Fibroblast of lung (primary cell): Measurements from ENCODE around the gene MACC1. TPM values are rescaled to one million over a fixed set of nuclear protein-coding genes. Genes with fewer than 3 reads are reported as not detected.
"Not testable (repeated sequence)": the region's sequence is repeated elsewhere in the genome, so short reads cannot be mapped to it uniquely, and the experiment has no call there.

ENCODE experiments used
- DNase-seq, 2 donors: peaks; one replicate each; pipeline versions ENCODE4 v3.0.0 to v3.0.0-alpha.2; 2010; ENCODE audit warnings: low read depth in 2 of 2
- H2AFZ ChIP-seq: 2 replicates; pipeline ENCODE4 v1.5.1; 2012; ENCODE audit warnings: low read length, control low read depth, inconsistent platforms
- H3K27ac ChIP-seq: 2 replicates; pipeline ENCODE4 v1.5.1; 2011; ENCODE audit warnings: low read length, control low read depth; ENCODE audit not compliant: insufficient read depth
- H3K27me3 ChIP-seq: 2 replicates; pipeline ENCODE4 v1.5.1; 2011; ENCODE audit warnings: mild to moderate bottlenecking, low read length; ENCODE audit not compliant: control insufficient read depth, insufficient read depth
- H3K36me3 ChIP-seq: 2 replicates; pipeline ENCODE4 v1.5.1; 2011; ENCODE audit warnings: low read length; ENCODE audit not compliant: control insufficient read depth, insufficient read depth
- H3K4me1 ChIP-seq: 2 replicates; pipeline ENCODE4 v1.5.1; 2011; ENCODE audit warnings: low read length; ENCODE audit not compliant: control insufficient read depth, insufficient read depth; ENCODE audit errors: extremely low read depth
- H3K4me2 ChIP-seq: 2 replicates; pipeline ENCODE4 v1.5.1; 2011; ENCODE audit warnings: low read length, control low read depth; ENCODE audit not compliant: insufficient read depth; ENCODE audit errors: extremely low read depth
- H3K4me3 ChIP-seq, 4 experiments: fragments of 200-600 bp in 1 of 4; sonication (generic) in 1 of 4; replicated peaks in 1 of 4; 2 replicates each; pipeline ENCODE4 v1.5.1; 2011 to 2016; ENCODE audit warnings: low read length in 4 of 4, low read depth in 3 of 4, mild to moderate bottlenecking in 3 of 4, control low read depth in 2 of 4, inconsistent platforms in 1 of 4, mixed read lengths in 1 of 4; ENCODE audit not compliant: insufficient read depth in 1 of 4; ENCODE audit errors: control extremely low read depth in 1 of 4
- H3K79me2 ChIP-seq: 2 replicates; pipeline ENCODE4 v1.5.1; 2012; ENCODE audit warnings: mild to moderate bottlenecking, low read length, inconsistent platforms; ENCODE audit not compliant: control insufficient read depth, insufficient read depth
- H3K9ac ChIP-seq: 2 replicates; pipeline ENCODE4 v1.5.1; 2011; ENCODE audit warnings: mild to moderate bottlenecking, low read length, control low read depth; ENCODE audit not compliant: insufficient read depth
- H3K9me3 ChIP-seq: 2 replicates; pipeline ENCODE4 v1.5.1; 2012; ENCODE audit warnings: low read depth, low read length; ENCODE audit not compliant: control insufficient read depth, insufficient read depth
- H4K20me1 ChIP-seq: 2 replicates; pipeline ENCODE4 v1.5.1; 2011; ENCODE audit warnings: low read length; ENCODE audit not compliant: control insufficient read depth, insufficient read depth; ENCODE audit errors: extremely low read depth
- EZH2 ChIP-seq: IDR thresholded peaks from 2 replicates; pipeline ENCODE4 v1.5.1; 2012; ENCODE audit warnings: low read length, control low read depth, mild to moderate bottlenecking; ENCODE audit errors: missing control alignments
- polyA plus RNA-seq, 2 donors: library from polyadenylated mRNA; depleted of rRNA in 1 of 2; stranded (reverse) in 1 of 2; unstranded in 1 of 2; fragments of >200 nt; gene quantifications; 2 replicates each; pipeline ENCODE4 v1.2.1, GENCODE V29; 2011 to 2012; ENCODE audit warnings: missing spikeins in 1 of 2
- total RNA-seq: library from RNA; depleted of rRNA; stranded (reverse); fragments of >200 nt; gene quantifications from 2 replicates; pipeline ENCODE4 v1.2.1, GENCODE V29; 2014
- TF ChIP-seq, protein P1 (sequence below), 2 donors: IDR thresholded peaks in 1 of 2; conservative IDR thresholded peaks in 1 of 2; 1 replicate in 1 of 2; 2 replicates in 1 of 2; pipeline ENCODE4 v1.5.1; 2011 to 2012; ENCODE audit warnings: low read length in 2 of 2, control low read depth in 1 of 2, inconsistent platforms in 1 of 2, low read depth in 1 of 2, mild to moderate bottlenecking in 1 of 2

The MACC1 gene
- total and polyA plus RNA-seq, 2 donors (not counting 1 experiment from before 2014, with no cell fraction given) = under 0.01 to 0.33 TPM

DNA sequence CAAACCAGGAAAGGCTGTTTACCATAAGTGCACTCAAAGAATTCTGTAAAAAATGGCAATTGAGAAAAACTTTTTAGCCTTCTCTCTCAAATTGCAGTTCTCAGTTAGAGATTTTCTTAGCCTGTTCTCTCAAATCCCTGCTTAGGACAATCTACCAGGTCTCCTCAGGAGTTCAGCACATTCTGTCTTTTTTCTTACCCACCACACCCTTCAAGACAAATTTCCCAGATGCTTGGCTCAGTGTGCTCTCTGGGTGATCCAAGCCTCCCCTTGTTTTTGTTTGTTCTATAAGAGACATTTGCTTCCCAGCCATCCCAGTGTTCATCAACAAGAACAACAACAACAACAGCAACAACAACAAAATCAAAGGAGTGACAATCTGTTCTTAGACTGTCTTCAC, 87.3 kb downstream of the MACC1 start:
- H3K4me3 ChIP-seq = no peak overlapping the region
- no peaks in the 10 kb centered on the region for H4K20me1 ChIP-seq
- no peaks in the 10 kb centered on the region for H3K9me3 ChIP-seq
- H2AFZ ChIP-seq = no peak overlapping the region
- H3K36me3 ChIP-seq = no peaks in the 10 kb centered on the region
- H3K9ac ChIP-seq = no peak overlapping the region
- TF ChIP-seq, protein P1, sequence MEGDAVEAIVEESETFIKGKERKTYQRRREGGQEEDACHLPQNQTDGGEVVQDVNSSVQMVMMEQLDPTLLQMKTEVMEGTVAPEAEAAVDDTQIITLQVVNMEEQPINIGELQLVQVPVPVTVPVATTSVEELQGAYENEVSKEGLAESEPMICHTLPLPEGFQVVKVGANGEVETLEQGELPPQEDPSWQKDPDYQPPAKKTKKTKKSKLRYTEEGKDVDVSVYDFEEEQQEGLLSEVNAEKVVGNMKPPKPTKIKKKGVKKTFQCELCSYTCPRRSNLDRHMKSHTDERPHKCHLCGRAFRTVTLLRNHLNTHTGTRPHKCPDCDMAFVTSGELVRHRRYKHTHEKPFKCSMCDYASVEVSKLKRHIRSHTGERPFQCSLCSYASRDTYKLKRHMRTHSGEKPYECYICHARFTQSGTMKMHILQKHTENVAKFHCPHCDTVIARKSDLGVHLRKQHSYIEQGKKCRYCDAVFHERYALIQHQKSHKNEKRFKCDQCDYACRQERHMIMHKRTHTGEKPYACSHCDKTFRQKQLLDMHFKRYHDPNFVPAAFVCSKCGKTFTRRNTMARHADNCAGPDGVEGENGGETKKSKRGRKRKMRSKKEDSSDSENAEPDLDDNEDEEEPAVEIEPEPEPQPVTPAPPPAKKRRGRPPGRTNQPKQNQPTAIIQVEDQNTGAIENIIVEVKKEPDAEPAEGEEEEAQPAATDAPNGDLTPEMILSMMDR (conservative IDR thresholded peaks at IDR 0.05 in 1 of 2, IDR thresholded peaks at IDR 0.05 in 1 of 2; ENCODE audit: low read depth in 1 of 2, low read length in 2 of 2) = no peak
- no peak for TF ChIP-seq EZH2
- no peak overlapping the region for H3K27ac ChIP-seq
- H3K4me2 ChIP-seq = no peak overlapping the region
- no peak for DNase-seq
- H3K27me3 ChIP-seq = no peaks in the 10 kb centered on the region
- no peaks in the 10 kb centered on the region for H3K4me1 ChIP-seq
- H3K79me2 ChIP-seq = no peaks in the 10 kb centered on the region

DNA sequence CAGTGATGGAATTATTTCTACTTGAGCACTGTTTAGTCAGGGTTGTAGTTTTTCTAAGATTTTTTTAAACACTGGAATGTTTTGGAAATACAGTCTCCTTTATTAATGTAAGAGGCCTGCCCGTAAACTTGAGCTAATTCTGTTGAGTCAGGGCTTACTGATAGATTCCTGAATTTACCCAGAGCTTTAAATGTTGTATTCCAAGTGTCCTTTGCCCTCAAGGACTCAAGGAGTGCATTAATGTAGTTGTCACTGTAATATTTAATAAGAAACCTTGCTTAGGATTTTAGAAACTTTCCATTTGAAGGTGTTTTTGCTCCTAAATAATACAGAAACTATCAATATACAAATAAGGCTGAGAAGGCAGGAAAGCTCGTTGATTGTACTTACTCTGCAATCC, 89.2 kb downstream of the MACC1 start:
- H2AFZ ChIP-seq = no peak overlapping the region
- DNase-seq = no peak
- no peak overlapping the region for H3K4me3 ChIP-seq
- no peaks in the 10 kb centered on the region for H3K9me3 ChIP-seq
- no peaks in the 10 kb centered on the region for H3K79me2 ChIP-seq
- no peak overlapping the region for H3K27ac ChIP-seq
- no peaks in the 10 kb centered on the region for H3K27me3 ChIP-seq
- no peaks in the 10 kb centered on the region for H4K20me1 ChIP-seq
- TF ChIP-seq EZH2 = no peak
- TF ChIP-seq, protein P1 (conservative IDR thresholded peaks at IDR 0.05 in 1 of 2, IDR thresholded peaks at IDR 0.05 in 1 of 2; ENCODE audit: low read depth in 1 of 2, low read length in 2 of 2) = no peak
- no peaks in the 10 kb centered on the region for H3K4me1 ChIP-seq
- H3K9ac ChIP-seq = no peak overlapping the region
- H3K4me2 ChIP-seq = no peak overlapping the region
- no peaks in the 10 kb centered on the region for H3K36me3 ChIP-seq

DNA sequence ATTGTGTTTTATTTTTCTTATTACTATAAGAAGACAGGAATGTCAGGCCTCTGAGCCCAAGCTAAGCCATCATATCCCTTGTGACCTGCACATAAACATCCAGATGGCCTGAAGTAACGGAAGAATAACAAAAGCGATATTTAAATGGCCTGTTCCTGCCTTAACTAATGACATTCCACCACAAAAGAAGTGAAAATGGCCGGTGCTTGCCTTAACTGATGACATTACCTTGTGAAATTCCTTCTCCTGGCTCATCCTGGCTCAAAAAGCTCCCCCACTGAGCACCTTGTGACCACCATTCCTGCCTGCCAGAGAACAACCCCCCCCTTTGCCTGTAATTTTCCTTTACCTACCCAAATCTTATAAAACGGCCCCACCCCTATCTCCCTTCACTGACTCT, 91.1 kb downstream of the MACC1 start:
- not testable (repeated sequence) for H2AFZ ChIP-seq, H3K27me3 ChIP-seq, DNase-seq, H3K9ac ChIP-seq, H3K36me3 ChIP-seq, H3K79me2 ChIP-seq, H4K20me1 ChIP-seq, H3K4me3 ChIP-seq, H3K27ac ChIP-seq, H3K4me1 ChIP-seq, H3K9me3 ChIP-seq, H3K4me2 ChIP-seq

DNA sequence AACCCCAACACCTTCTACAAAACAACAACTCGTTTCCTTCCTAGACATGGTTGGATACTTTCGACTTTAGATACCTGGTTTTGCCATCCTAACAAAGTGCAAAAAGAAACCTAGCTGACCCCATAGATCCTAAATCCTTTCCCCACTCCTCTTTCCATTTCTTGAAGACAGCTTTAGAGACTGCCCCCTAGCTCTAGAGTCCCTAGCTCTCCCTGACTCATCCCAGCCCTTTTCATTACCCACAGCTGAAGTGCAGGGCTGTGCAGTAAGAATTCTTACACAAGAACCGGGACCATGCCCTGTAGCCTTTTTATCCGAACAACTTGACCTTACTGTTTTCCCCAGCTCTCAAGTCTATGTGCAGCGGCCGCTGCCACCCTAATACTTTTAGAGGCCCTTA, 93.1 kb downstream of the MACC1 start:
- not testable (repeated sequence) for H3K4me2 ChIP-seq, H3K4me3 ChIP-seq, H3K36me3 ChIP-seq, H3K27me3 ChIP-seq, H3K9ac ChIP-seq, H3K27ac ChIP-seq, H3K4me1 ChIP-seq, H3K9me3 ChIP-seq, DNase-seq, H3K79me2 ChIP-seq, H4K20me1 ChIP-seq, H2AFZ ChIP-seq

DNA sequence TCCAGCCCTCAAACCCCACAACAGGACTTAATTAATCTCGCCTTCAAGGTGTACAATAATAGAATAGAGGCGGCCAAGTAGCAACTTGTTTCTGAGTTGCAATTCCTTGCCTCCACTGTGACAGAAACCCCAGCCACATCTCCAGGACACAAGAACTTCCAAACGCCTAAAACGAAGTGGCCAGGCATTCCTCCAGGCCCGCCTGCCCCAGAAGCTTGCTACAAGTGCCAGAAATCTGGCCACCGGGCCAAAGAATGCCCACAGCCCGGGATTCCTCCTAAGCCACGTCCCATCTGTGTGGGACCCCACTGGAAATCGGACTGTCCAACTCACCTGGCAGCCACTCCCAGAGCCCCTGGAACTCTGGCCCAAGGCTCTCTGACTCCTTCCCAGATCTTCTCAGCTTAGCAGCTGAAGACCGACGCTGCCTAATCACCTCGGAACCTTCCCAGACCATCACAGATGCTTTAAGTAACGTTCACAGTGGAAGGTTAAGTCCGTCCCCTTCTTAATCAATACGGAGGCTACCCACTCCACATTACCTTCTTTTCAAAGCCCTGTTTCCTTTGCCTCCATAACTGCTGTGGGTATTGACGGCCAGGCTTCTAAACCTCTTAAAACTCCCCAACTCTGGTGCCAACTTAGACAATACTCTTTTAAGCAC, 94.4 kb downstream of the MACC1 start:
- H3K27ac ChIP-seq, H3K9ac ChIP-seq, H3K4me1 ChIP-seq, H3K4me2 ChIP-seq, H3K79me2 ChIP-seq, H3K4me3 ChIP-seq, H3K36me3 ChIP-seq, H3K9me3 ChIP-seq, H4K20me1 ChIP-seq, DNase-seq, H2AFZ ChIP-seq, H3K27me3 ChIP-seq: not testable (repeated sequence)
